Measurements from ENCODE around the gene MORC1. TPM values are rescaled to one million over a fixed set of nuclear protein-coding genes. Genes with fewer than 3 reads are reported as not detected.

Gene MORC1
- polyA plus RNA-seq (2012; ENCODE audit: insufficient read length, low read depth): not detected

- no peak for TF ChIP-seq REST (IDR thresholded peaks at IDR 0.05; ENCODE audit: insufficient read depth in 1 of 2, low read depth in 2 of 2, low read length in 2 of 2)
- TF ChIP-seq TAF1 (IDR thresholded peaks at IDR 0.05; ENCODE audit: borderline replicate concordance, insufficient read depth, low read length): no peak
- no peak for TF ChIP-seq FOXP2 (optimal IDR thresholded peaks at IDR 0.05; ENCODE audit: borderline replicate concordance, extremely low read depth, extremely low read length, insufficient read depth)
- no peak for TF ChIP-seq SIN3A (IDR thresholded peaks at IDR 0.05; ENCODE audit: borderline replicate concordance, insufficient read depth, low read length)
- no peak for TF ChIP-seq POLR2AphosphoS5 (IDR thresholded peaks at IDR 0.05; ENCODE audit: low read depth, low read length)
These were observed at the start of gene MORC1 for GRCh38 chr3:109117939-109118338. Gene MORC1 (minus strand): TSS chr3:109118134. CDS start chr3:109118059, 75 bp downstream.

GRCh38 chr3:109165905-109166304 is 48.0 kb upstream of the MORC1 start:
- no peak for TF ChIP-seq FOXP2 (optimal IDR thresholded peaks at IDR 0.05; ENCODE audit: borderline replicate concordance, extremely low read depth, extremely low read length, insufficient read depth)
- TF ChIP-seq SIN3A (IDR thresholded peaks at IDR 0.05; ENCODE audit: borderline replicate concordance, insufficient read depth, low read length): no peak
- no peak for TF ChIP-seq TAF1 (IDR thresholded peaks at IDR 0.05; ENCODE audit: borderline replicate concordance, insufficient read depth, low read length)
- no peak for TF ChIP-seq REST (IDR thresholded peaks at IDR 0.05; ENCODE audit: insufficient read depth in 1 of 2, low read depth in 2 of 2, low read length in 2 of 2)
- no peak for TF ChIP-seq POLR2AphosphoS5 (IDR thresholded peaks at IDR 0.05; ENCODE audit: low read depth, low read length)

GRCh38 chr3:109161487-109162123 is 43.7 kb upstream of the MORC1 start:
- TF ChIP-seq TAF1 (IDR thresholded peaks at IDR 0.05; ENCODE audit: borderline replicate concordance, insufficient read depth, low read length): no peak
- TF ChIP-seq POLR2AphosphoS5 (IDR thresholded peaks at IDR 0.05; ENCODE audit: low read depth, low read length): no peak
- TF ChIP-seq SIN3A (IDR thresholded peaks at IDR 0.05; ENCODE audit: borderline replicate concordance, insufficient read depth, low read length): no peak
- TF ChIP-seq FOXP2 (optimal IDR thresholded peaks at IDR 0.05; ENCODE audit: borderline replicate concordance, extremely low read depth, extremely low read length, insufficient read depth): no peak
- no peak for TF ChIP-seq REST (IDR thresholded peaks at IDR 0.05; ENCODE audit: insufficient read depth in 1 of 2, low read depth in 2 of 2, low read length in 2 of 2)

GRCh38 chr3:109155828-109156227 is 37.9 kb upstream of the MORC1 start:
- TF ChIP-seq REST (IDR thresholded peaks at IDR 0.05; ENCODE audit: insufficient read depth in 1 of 2, low read depth in 2 of 2, low read length in 2 of 2) (no peak), POLR2AphosphoS5 (IDR thresholded peaks at IDR 0.05; ENCODE audit: low read depth, low read length) (no peak), FOXP2 (optimal IDR thresholded peaks at IDR 0.05; ENCODE audit: borderline replicate concordance, extremely low read depth, extremely low read length, insufficient read depth) (no peak), SIN3A (IDR thresholded peaks at IDR 0.05; ENCODE audit: borderline replicate concordance, insufficient read depth, low read length) (no peak), TAF1 (IDR thresholded peaks at IDR 0.05; ENCODE audit: borderline replicate concordance, insufficient read depth, low read length) (no peak)

Measured in PFSK-1 (cell line).